ENCODE results near the gene LRMDA.

DNA sequence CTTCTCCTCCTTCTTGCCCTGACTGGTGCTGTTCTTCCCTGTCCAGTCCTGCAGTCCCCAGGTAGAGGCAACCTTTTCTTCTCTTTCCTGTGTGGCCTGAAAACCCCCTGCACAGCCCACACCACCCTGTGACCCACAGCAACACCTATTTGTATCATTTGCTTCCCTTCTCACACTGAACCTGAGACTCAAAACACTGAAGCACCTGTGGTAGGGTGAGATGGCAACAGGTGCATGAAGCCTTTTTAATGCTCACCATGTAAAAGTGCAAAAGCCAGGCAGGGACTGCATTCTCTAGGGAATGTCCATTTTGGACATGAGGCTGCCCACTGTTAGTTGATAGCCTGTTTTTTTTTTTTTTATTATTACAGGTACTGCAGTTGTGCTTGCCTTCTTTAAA is 71.4 kb downstream of the LRMDA start:
- no peak for TF ChIP-seq POLR2A (IDR thresholded peaks at IDR 0.05)
- TF ChIP-seq, protein P1, sequence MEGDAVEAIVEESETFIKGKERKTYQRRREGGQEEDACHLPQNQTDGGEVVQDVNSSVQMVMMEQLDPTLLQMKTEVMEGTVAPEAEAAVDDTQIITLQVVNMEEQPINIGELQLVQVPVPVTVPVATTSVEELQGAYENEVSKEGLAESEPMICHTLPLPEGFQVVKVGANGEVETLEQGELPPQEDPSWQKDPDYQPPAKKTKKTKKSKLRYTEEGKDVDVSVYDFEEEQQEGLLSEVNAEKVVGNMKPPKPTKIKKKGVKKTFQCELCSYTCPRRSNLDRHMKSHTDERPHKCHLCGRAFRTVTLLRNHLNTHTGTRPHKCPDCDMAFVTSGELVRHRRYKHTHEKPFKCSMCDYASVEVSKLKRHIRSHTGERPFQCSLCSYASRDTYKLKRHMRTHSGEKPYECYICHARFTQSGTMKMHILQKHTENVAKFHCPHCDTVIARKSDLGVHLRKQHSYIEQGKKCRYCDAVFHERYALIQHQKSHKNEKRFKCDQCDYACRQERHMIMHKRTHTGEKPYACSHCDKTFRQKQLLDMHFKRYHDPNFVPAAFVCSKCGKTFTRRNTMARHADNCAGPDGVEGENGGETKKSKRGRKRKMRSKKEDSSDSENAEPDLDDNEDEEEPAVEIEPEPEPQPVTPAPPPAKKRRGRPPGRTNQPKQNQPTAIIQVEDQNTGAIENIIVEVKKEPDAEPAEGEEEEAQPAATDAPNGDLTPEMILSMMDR (IDR thresholded peaks at IDR 0.05), result no peak
